ENCODE measurements around the gene KIAA0040.

Gene KIAA0040

GRCh38 chr1:175204330-175204729 is 11.8 kb upstream of the KIAA0040 start:
- H3K4me3 ChIP-seq (ENCODE audit: control insufficient read depth, low read depth, low read length) = no peak overlapping the region
- no peak for DNase-seq (ENCODE audit: low read depth)
- TF ChIP-seq, protein P1, sequence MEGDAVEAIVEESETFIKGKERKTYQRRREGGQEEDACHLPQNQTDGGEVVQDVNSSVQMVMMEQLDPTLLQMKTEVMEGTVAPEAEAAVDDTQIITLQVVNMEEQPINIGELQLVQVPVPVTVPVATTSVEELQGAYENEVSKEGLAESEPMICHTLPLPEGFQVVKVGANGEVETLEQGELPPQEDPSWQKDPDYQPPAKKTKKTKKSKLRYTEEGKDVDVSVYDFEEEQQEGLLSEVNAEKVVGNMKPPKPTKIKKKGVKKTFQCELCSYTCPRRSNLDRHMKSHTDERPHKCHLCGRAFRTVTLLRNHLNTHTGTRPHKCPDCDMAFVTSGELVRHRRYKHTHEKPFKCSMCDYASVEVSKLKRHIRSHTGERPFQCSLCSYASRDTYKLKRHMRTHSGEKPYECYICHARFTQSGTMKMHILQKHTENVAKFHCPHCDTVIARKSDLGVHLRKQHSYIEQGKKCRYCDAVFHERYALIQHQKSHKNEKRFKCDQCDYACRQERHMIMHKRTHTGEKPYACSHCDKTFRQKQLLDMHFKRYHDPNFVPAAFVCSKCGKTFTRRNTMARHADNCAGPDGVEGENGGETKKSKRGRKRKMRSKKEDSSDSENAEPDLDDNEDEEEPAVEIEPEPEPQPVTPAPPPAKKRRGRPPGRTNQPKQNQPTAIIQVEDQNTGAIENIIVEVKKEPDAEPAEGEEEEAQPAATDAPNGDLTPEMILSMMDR (conservative IDR thresholded peaks at IDR 0.05; ENCODE audit: control insufficient read depth, insufficient read depth, low read depth, low read length) = no peak

DNA sequence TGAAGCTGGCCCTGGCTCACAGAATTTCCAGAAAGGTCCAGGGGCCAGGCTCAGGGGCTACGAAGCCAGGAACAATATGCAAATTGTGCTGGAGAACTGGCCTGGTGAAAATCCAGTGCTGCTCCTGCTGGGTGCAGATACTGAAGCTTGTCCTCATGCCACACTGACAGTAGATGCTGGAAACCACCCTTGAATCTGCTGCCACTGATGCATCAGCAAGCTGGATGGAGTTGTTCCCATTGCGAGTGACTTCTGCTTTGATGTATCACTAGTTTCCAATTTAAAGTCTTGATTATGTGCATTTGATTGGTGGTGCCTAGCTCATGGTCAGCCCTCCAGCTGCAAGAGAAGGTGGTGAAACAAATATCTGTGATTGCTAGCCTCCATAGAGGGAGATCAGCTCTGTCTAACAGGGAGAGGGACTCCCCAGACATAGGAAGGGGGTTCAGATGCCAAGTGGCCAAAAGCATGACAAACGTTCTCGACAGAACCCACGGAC is 11.0 kb upstream of the KIAA0040 start:
- DNase-seq (ENCODE audit: low read depth) = no peak
- TF ChIP-seq, protein P1 (conservative IDR thresholded peaks at IDR 0.05; ENCODE audit: control insufficient read depth, insufficient read depth, low read depth, low read length) = no peak
- no peak overlapping the region for H3K4me3 ChIP-seq (ENCODE audit: control insufficient read depth, low read depth, low read length)

- peak; percentile 14 for DNase-seq (ENCODE audit: low read depth)
- TF ChIP-seq, protein P1 (conservative IDR thresholded peaks at IDR 0.05; ENCODE audit: control insufficient read depth, insufficient read depth, low read depth, low read length) = no peak
- no peak overlapping the region for H3K4me3 ChIP-seq (ENCODE audit: control insufficient read depth, low read depth, low read length)
Observed at GRCh38 chr1:175200678-175201521, 8.3 kb upstream of the KIAA0040 start.

- no peak overlapping the region for H3K4me3 ChIP-seq (ENCODE audit: control insufficient read depth, low read depth, low read length)
- TF ChIP-seq, protein P1 (conservative IDR thresholded peaks at IDR 0.05; ENCODE audit: control insufficient read depth, insufficient read depth, low read depth, low read length) = no peak
- no peak for DNase-seq (ENCODE audit: low read depth)
Observed at GRCh38 chr1:175198332-175198731, 5.8 kb upstream of the KIAA0040 start.

DNA sequence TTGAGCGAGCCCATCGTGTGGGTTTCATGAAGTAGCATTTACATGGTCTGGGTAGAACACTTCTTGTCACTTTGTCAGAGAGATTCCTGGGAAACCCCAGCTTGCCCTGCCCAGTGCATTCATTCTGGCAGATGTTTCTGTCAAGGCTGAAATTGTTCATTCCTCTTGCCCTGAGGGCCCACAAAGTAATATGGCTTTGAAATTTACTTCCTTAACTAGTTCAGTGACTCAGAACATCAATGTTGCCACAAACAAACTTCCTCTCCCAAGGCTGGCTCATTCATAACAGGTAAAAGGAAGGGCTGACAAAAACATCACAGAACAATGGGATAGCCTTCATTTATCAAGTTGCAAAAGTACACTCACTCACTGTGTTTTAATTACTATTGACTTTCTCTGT is 5.0 kb upstream of the KIAA0040 start:
- no peak for DNase-seq (ENCODE audit: low read depth)
- H3K4me3 ChIP-seq (ENCODE audit: control insufficient read depth, low read depth, low read length) = no peak overlapping the region
- TF ChIP-seq, protein P1 (conservative IDR thresholded peaks at IDR 0.05; ENCODE audit: control insufficient read depth, insufficient read depth, low read depth, low read length) = no peak

DNA sequence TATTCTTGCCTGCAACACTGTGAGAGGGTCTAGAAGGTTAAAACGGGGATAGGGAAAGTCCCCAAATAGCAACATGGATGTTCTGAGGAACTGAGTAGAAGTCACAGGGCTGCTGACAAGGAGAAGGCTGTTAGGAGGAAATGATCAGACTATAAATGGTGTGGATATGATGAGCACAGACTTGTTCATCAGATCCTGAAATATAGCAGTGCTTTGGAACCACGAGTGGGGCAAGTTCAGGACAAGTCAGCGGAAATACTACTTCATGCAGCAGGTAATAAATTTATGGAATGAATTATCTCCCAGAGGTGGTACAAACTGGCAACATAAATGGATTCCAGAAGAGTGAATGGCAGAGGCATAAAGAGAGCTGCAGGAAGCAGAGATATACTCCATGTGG is 3.2 kb upstream of the KIAA0040 start:
- no peak overlapping the region for H3K4me3 ChIP-seq (ENCODE audit: control insufficient read depth, low read depth, low read length)
- TF ChIP-seq, protein P1 (conservative IDR thresholded peaks at IDR 0.05; ENCODE audit: control insufficient read depth, insufficient read depth, low read depth, low read length) = no peak
- no peak for DNase-seq (ENCODE audit: low read depth)

Measured in fibroblast of mammary gland (primary cell).